Osteocyte (in vitro differentiated cells): Measurements from ENCODE around the gene MAPKBP1. TPM values are rescaled to one million over a fixed set of nuclear protein-coding genes. Genes with fewer than 3 reads are reported as not detected.

ENCODE experiments used
- DNase-seq: peaks from one replicate; pipeline ENCODE4 v3.0.0; 2021; ENCODE audit warnings: mixed read lengths; ENCODE audit not compliant: unreplicated experiment; ENCODE audit errors: extremely low spot score
- H3K27ac Mint-ChIP-seq: one replicate; pipeline ENCODE4 v1.8.0; 2021; ENCODE audit warnings: mild to moderate bottlenecking, mixed read lengths; ENCODE audit not compliant: unreplicated experiment
- H3K27me3 Mint-ChIP-seq: one replicate; pipeline ENCODE4 v1.8.0; 2021; ENCODE audit warnings: mixed read lengths; ENCODE audit not compliant: unreplicated experiment
- H3K36me3 Mint-ChIP-seq: one replicate; pipeline ENCODE4 v1.8.0; 2021; ENCODE audit warnings: mixed read lengths; ENCODE audit not compliant: unreplicated experiment
- H3K4me1 Mint-ChIP-seq: one replicate; pipeline ENCODE4 v1.8.0; 2021; ENCODE audit warnings: mixed read lengths; ENCODE audit not compliant: unreplicated experiment
- H3K4me3 Mint-ChIP-seq: one replicate; pipeline ENCODE4 v1.8.0; 2021; ENCODE audit warnings: mild to moderate bottlenecking, moderate library complexity, mixed read lengths; ENCODE audit not compliant: unreplicated experiment
- H3K9me3 Mint-ChIP-seq: one replicate; pipeline ENCODE4 v1.8.0; 2021; ENCODE audit warnings: mixed read lengths; ENCODE audit not compliant: unreplicated experiment
- CTCF ChIP-seq: fragments of 200-600 bp; sonication (generic); IDR thresholded peaks from 2 replicates; pipeline ENCODE4 v1.5.0; 2021; ENCODE audit warnings: antibody characterized with exemption, mild to moderate bottlenecking, moderate library complexity
- total RNA-seq: library from RNA; stranded (reverse); gene quantifications from 2 replicates; pipeline ENCODE4 v1.2.1, GENCODE V29; 2021

MAPKBP1 gene
- total RNA-seq, 1 donor from 2014 or later = 34.2 TPM

GRCh38 chr15:41817327-41817726, 43.0 kb downstream of the MAPKBP1 start:
- DNase-seq = no peak
- H3K4me1 Mint-ChIP-seq = no peaks in the 10 kb centered on the region
- no peaks in the 10 kb centered on the region for H3K27me3 Mint-ChIP-seq

GRCh38 chr15:41817781-41818180, 43.5 kb downstream of the MAPKBP1 start:
- peaks cover 50% of the 10 kb centered on the region for H3K36me3 Mint-ChIP-seq
- H3K27me3 Mint-ChIP-seq = no peaks in the 10 kb centered on the region
- DNase-seq = no peak
- no peak overlapping the region for H3K27ac Mint-ChIP-seq
- H3K4me3 Mint-ChIP-seq = no peak overlapping the region
- TF ChIP-seq CTCF = no peak
- H3K4me1 Mint-ChIP-seq = no peaks in the 10 kb centered on the region
- H3K9me3 Mint-ChIP-seq = no peaks in the 10 kb centered on the region

More at GRCh38 chr15:41817327-41817726, 43.0 kb downstream of the MAPKBP1 start:
- Mint-ChIP-seq H3K36me3 (peaks cover 48% of the 10 kb centered on the region), H3K4me3 (no peak overlapping the region), H3K27ac (no peak overlapping the region), H3K9me3 (no peaks in the 10 kb centered on the region)
- no peak for TF ChIP-seq CTCF

- DNase-seq = no peak
- no peaks in the 10 kb centered on the region for H3K4me1 Mint-ChIP-seq
- H3K4me3 Mint-ChIP-seq = no peak overlapping the region
- H3K36me3 Mint-ChIP-seq = peaks cover 53% of the 10 kb centered on the region
- no peaks in the 10 kb centered on the region for H3K27me3 Mint-ChIP-seq
- no peaks in the 10 kb centered on the region for H3K9me3 Mint-ChIP-seq
- no peak for TF ChIP-seq CTCF
- H3K27ac Mint-ChIP-seq = no peak overlapping the region
These were observed 45.3 kb downstream of the MAPKBP1 start for GRCh38 chr15:41819455-41820050.

- Mint-ChIP-seq H3K27me3 (no peaks in the 10 kb centered on the region), H3K36me3 (peaks cover 48% of the 10 kb centered on the region), H3K4me1 (no peaks in the 10 kb centered on the region), H3K4me3 (no peak overlapping the region), H3K27ac (no peak overlapping the region), H3K9me3 (no peaks in the 10 kb centered on the region)
- TF ChIP-seq CTCF = no peak
- DNase-seq = no peak
These were observed 46.6 kb downstream of the MAPKBP1 start for GRCh38 chr15:41820791-41821423.

- no peak overlapping the region for H3K4me3 Mint-ChIP-seq
- H3K9me3 Mint-ChIP-seq = no peaks in the 10 kb centered on the region
- H3K4me1 Mint-ChIP-seq = peaks cover 2% of the 10 kb centered on the region
- no peak for TF ChIP-seq CTCF
- no peak overlapping the region for H3K27ac Mint-ChIP-seq
- no peaks in the 10 kb centered on the region for H3K27me3 Mint-ChIP-seq
- no peak for DNase-seq
- H3K36me3 Mint-ChIP-seq = peaks cover 44% of the 10 kb centered on the region
These were observed 47.5 kb downstream of the MAPKBP1 start for GRCh38 chr15:41821831-41822230.
